D341Med (cell line): Measurements from ENCODE around the gene HES1.
A peak's percentile ranks its signal among the peaks of the same experiment; 100 is the strongest.
"Not testable (repeated sequence)": the region's sequence is repeated elsewhere in the genome, so short reads cannot be mapped to it uniquely, and the experiment has no call there.

Source experiments
- DNase-seq: peaks from one replicate; pipeline ENCODE4 v3.0.0; 2012; ENCODE audit warnings: low spot score

HES1 gene

GRCh38 chr3:194135806-194136518 lies at the start of gene HES1:
Gene HES1 (plus strand): TSS chr3:194136148. CDS start chr3:194136381, 233 bp downstream.
- peak; percentile 93 for DNase-seq

- DNase-seq = no peak
These were observed 49.4 kb upstream of the HES1 start for GRCh38 chr3:194086388-194087075.

- DNase-seq = no peak
These were observed 48.7 kb upstream of the HES1 start for GRCh38 chr3:194087280-194087679.

GRCh38 chr3:194087995-194088855 lies 47.7 kb upstream of the HES1 start:
- DNase-seq = no peak

- no peak for DNase-seq
These were observed 46.4 kb upstream of the HES1 start for GRCh38 chr3:194089357-194090177.

GRCh38 chr3:194090178-194090555 lies 45.8 kb upstream of the HES1 start:
- DNase-seq = not testable (repeated sequence)

- no peak for DNase-seq
These were observed 45.2 kb upstream of the HES1 start for GRCh38 chr3:194090716-194091115.

GRCh38 chr3:194091141-194091540 lies 44.8 kb upstream of the HES1 start:
- no peak for DNase-seq

- not testable (repeated sequence) for DNase-seq
These were observed 44.1 kb upstream of the HES1 start for GRCh38 chr3:194091897-194092296.

GRCh38 chr3:194092881-194093301 lies 43.1 kb upstream of the HES1 start:
- DNase-seq = no peak

- no peak for DNase-seq
These were observed 42.1 kb upstream of the HES1 start for GRCh38 chr3:194093842-194094241.

- no peak for DNase-seq
These were observed 40.5 kb upstream of the HES1 start for GRCh38 chr3:194095464-194095863.

GRCh38 chr3:194095902-194096301 lies 40.0 kb upstream of the HES1 start:
- no peak for DNase-seq

- DNase-seq = no peak
These were observed 38.6 kb upstream of the HES1 start for GRCh38 chr3:194097141-194097882.

- no peak for DNase-seq
These were observed 37.7 kb upstream of the HES1 start for GRCh38 chr3:194098081-194098842.

GRCh38 chr3:194098843-194099183 lies 37.1 kb upstream of the HES1 start:
- DNase-seq = no peak

GRCh38 chr3:194099215-194099614 lies 36.7 kb upstream of the HES1 start:
- DNase-seq = no peak

- DNase-seq = no peak
These were observed 35.0 kb upstream of the HES1 start for GRCh38 chr3:194100856-194101390.

GRCh38 chr3:194101592-194102432 lies 34.1 kb upstream of the HES1 start:
- no peak for DNase-seq
